ENCODE measurements around the gene SIDT1.

The SIDT1 gene

DNA sequence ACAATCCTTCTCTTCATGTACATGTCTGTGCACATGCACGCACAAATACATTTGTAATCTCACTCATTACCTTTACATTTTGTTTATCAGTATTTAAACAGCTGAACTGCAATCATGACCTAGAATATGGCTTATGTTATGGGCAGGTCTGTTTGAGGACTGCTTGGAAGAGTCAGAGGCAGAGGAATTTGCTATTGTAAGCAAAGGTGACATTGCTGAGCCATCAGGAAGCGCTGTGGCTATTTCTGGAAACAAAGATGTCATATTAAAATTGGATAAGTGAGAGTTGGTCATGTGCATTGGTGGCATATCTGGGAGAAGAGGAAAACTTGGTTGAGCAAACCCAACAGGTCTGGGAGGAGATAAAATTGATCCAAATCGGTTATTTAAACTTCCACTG is 122.5 kb downstream of the SIDT1 start:
- Histone ChIP-seq H4K20me1 (ENCODE audit: insufficient read depth, low read length, poor library complexity, severe bottlenecking) (no peaks in the 10 kb centered on the region), H2AFZ (ENCODE audit: low read length) (no peak overlapping the region), H3K27me3 (ENCODE audit: insufficient read depth, low read length, poor library complexity, severe bottlenecking) (no peaks in the 10 kb centered on the region), H3F3A (ENCODE audit: low read depth) (no peaks in the 10 kb centered on the region), H3K9me3 (ENCODE audit: insufficient read depth, low read depth, low read length) (no peaks in the 10 kb centered on the region), H3K9ac (ENCODE audit: low read depth, low read length, poor library complexity, severe bottlenecking) (no peak overlapping the region), H3K4me1 (ENCODE audit: insufficient read depth, low read length, poor library complexity, severe bottlenecking) (no peaks in the 10 kb centered on the region), H3K36me3 (ENCODE audit: insufficient read depth, low read length) (peaks cover 18% of the 10 kb centered on the region; the same call in 1 of the 2 replicates), H3K79me2 (ENCODE audit: insufficient read depth, low read length) (no peaks in the 10 kb centered on the region), H3K4me3 (ENCODE audit: low read length, poor library complexity, severe bottlenecking) (no peak overlapping the region), H3K9me2 (replicated peaks; ENCODE audit: low read depth, low read length) (no peaks in the 10 kb centered on the region), H3K4me2 (ENCODE audit: low read depth, low read length, poor library complexity, severe bottlenecking) (no peak overlapping the region)
- no peak for TF ChIP-seq EZH2phosphoT487 (IDR thresholded peaks at IDR 0.05; ENCODE audit: borderline replicate concordance)
- TF ChIP-seq, protein P1, sequence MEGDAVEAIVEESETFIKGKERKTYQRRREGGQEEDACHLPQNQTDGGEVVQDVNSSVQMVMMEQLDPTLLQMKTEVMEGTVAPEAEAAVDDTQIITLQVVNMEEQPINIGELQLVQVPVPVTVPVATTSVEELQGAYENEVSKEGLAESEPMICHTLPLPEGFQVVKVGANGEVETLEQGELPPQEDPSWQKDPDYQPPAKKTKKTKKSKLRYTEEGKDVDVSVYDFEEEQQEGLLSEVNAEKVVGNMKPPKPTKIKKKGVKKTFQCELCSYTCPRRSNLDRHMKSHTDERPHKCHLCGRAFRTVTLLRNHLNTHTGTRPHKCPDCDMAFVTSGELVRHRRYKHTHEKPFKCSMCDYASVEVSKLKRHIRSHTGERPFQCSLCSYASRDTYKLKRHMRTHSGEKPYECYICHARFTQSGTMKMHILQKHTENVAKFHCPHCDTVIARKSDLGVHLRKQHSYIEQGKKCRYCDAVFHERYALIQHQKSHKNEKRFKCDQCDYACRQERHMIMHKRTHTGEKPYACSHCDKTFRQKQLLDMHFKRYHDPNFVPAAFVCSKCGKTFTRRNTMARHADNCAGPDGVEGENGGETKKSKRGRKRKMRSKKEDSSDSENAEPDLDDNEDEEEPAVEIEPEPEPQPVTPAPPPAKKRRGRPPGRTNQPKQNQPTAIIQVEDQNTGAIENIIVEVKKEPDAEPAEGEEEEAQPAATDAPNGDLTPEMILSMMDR (conservative IDR thresholded peaks at IDR 0.05; ENCODE audit: low read length) = no peak

DNA sequence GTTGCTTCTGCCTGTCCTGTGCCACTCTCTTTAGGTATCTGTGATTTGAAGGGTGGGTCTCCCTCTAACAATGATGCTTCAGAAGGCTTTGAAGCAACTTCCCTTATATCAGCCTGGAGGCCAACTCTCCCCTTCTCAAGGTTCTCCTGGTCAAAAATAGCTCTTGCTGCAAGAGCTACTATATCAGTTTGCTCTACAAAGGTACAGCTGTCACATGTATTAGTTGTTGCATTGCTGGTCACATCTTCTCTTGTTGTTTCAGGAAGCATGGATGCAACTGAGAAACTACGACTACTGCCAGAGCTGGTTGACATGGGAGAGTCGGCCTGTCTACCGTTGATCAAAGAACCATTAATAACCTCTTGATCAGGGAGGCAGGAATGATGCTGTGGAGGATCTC is 125.8 kb downstream of the SIDT1 start:
- no peak overlapping the region for H3K4me2 ChIP-seq (ENCODE audit: low read depth, low read length, poor library complexity, severe bottlenecking)
- H3F3A ChIP-seq (ENCODE audit: low read depth) = no peaks in the 10 kb centered on the region
- no peaks in the 10 kb centered on the region for H4K20me1 ChIP-seq (ENCODE audit: insufficient read depth, low read length, poor library complexity, severe bottlenecking)
- peaks cover 43% of the 10 kb centered on the region for H3K36me3 ChIP-seq (ENCODE audit: insufficient read depth, low read length)
- H3K79me2 ChIP-seq (ENCODE audit: insufficient read depth, low read length) = no peaks in the 10 kb centered on the region
- no peak overlapping the region for H3K9ac ChIP-seq (ENCODE audit: low read depth, low read length, poor library complexity, severe bottlenecking)
- no peak overlapping the region for H2AFZ ChIP-seq (ENCODE audit: low read length)
- no peaks in the 10 kb centered on the region for H3K4me1 ChIP-seq (ENCODE audit: insufficient read depth, low read length, poor library complexity, severe bottlenecking)
- H3K9me2 ChIP-seq (replicated peaks; ENCODE audit: low read depth, low read length) = no peaks in the 10 kb centered on the region
- TF ChIP-seq, protein P1 (conservative IDR thresholded peaks at IDR 0.05; ENCODE audit: low read length) = no peak
- no peak for TF ChIP-seq EZH2phosphoT487 (IDR thresholded peaks at IDR 0.05; ENCODE audit: borderline replicate concordance)
- no peaks in the 10 kb centered on the region for H3K9me3 ChIP-seq (ENCODE audit: insufficient read depth, low read depth, low read length)
- no peaks in the 10 kb centered on the region for H3K27me3 ChIP-seq (ENCODE audit: insufficient read depth, low read length, poor library complexity, severe bottlenecking)
- no peak overlapping the region for H3K4me3 ChIP-seq (ENCODE audit: low read length, poor library complexity, severe bottlenecking)

DNA sequence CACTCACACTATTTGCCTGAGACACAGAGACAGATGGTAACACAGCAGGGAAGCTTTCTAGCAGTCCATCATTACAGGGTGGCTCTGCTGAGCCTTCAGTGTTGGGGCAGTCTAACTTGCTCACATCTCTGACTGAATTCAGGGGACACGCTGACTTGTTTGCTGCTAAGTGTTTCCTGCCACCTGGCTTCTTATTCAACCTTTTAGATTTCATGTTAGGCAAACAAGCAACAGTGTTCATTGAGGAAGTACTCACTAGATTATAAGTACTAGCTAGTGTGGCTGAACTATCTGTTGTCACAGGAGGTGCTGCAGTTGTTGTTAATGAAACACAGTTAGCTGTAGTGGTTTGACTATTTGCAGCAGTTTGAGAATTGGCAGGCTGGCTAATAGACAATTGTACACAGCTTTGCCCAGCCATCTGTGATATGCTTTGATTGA is 126.8 kb downstream of the SIDT1 start:
- no peaks in the 10 kb centered on the region for H3K9me2 ChIP-seq (replicated peaks; ENCODE audit: low read depth, low read length)
- no peak overlapping the region for H3K4me3 ChIP-seq (ENCODE audit: low read length, poor library complexity, severe bottlenecking)
- H3K4me1 ChIP-seq (ENCODE audit: insufficient read depth, low read length, poor library complexity, severe bottlenecking) = no peaks in the 10 kb centered on the region
- no peaks in the 10 kb centered on the region for H4K20me1 ChIP-seq (ENCODE audit: insufficient read depth, low read length, poor library complexity, severe bottlenecking)
- H3K4me2 ChIP-seq (ENCODE audit: low read depth, low read length, poor library complexity, severe bottlenecking) = no peak overlapping the region
- no peaks in the 10 kb centered on the region for H3F3A ChIP-seq (ENCODE audit: low read depth)
- no peak overlapping the region for H2AFZ ChIP-seq (ENCODE audit: low read length)
- H3K9ac ChIP-seq (ENCODE audit: low read depth, low read length, poor library complexity, severe bottlenecking) = no peak overlapping the region
- H3K9me3 ChIP-seq (ENCODE audit: insufficient read depth, low read depth, low read length) = no peaks in the 10 kb centered on the region
- H3K36me3 ChIP-seq (ENCODE audit: insufficient read depth, low read length) = peaks cover 53% of the 10 kb centered on the region
- no peaks in the 10 kb centered on the region for H3K27me3 ChIP-seq (ENCODE audit: insufficient read depth, low read length, poor library complexity, severe bottlenecking)
- TF ChIP-seq EZH2phosphoT487 (IDR thresholded peaks at IDR 0.05; ENCODE audit: borderline replicate concordance) = no peak
- TF ChIP-seq, protein P1 (conservative IDR thresholded peaks at IDR 0.05; ENCODE audit: low read length) = no peak
- H3K79me2 ChIP-seq (ENCODE audit: insufficient read depth, low read length) = no peaks in the 10 kb centered on the region
